ENCODE data around the gene PHF3. TPM values are rescaled to one million over a fixed set of nuclear protein-coding genes. Genes with fewer than 3 reads are reported as not detected.
A peak's percentile ranks its signal among the peaks of the same experiment; 100 is the strongest.

The PHF3 gene, protein sequence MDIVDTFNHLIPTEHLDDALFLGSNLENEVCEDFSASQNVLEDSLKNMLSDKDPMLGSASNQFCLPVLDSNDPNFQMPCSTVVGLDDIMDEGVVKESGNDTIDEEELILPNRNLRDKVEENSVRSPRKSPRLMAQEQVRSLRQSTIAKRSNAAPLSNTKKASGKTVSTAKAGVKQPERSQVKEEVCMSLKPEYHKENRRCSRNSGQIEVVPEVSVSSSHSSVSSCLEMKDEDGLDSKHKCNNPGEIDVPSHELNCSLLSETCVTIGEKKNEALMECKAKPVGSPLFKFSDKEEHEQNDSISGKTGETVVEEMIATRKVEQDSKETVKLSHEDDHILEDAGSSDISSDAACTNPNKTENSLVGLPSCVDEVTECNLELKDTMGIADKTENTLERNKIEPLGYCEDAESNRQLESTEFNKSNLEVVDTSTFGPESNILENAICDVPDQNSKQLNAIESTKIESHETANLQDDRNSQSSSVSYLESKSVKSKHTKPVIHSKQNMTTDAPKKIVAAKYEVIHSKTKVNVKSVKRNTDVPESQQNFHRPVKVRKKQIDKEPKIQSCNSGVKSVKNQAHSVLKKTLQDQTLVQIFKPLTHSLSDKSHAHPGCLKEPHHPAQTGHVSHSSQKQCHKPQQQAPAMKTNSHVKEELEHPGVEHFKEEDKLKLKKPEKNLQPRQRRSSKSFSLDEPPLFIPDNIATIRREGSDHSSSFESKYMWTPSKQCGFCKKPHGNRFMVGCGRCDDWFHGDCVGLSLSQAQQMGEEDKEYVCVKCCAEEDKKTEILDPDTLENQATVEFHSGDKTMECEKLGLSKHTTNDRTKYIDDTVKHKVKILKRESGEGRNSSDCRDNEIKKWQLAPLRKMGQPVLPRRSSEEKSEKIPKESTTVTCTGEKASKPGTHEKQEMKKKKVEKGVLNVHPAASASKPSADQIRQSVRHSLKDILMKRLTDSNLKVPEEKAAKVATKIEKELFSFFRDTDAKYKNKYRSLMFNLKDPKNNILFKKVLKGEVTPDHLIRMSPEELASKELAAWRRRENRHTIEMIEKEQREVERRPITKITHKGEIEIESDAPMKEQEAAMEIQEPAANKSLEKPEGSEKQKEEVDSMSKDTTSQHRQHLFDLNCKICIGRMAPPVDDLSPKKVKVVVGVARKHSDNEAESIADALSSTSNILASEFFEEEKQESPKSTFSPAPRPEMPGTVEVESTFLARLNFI (N-terminal part only)
- 52.2 and 57.9 TPM in 2 replicates for total RNA-seq

DNA sequence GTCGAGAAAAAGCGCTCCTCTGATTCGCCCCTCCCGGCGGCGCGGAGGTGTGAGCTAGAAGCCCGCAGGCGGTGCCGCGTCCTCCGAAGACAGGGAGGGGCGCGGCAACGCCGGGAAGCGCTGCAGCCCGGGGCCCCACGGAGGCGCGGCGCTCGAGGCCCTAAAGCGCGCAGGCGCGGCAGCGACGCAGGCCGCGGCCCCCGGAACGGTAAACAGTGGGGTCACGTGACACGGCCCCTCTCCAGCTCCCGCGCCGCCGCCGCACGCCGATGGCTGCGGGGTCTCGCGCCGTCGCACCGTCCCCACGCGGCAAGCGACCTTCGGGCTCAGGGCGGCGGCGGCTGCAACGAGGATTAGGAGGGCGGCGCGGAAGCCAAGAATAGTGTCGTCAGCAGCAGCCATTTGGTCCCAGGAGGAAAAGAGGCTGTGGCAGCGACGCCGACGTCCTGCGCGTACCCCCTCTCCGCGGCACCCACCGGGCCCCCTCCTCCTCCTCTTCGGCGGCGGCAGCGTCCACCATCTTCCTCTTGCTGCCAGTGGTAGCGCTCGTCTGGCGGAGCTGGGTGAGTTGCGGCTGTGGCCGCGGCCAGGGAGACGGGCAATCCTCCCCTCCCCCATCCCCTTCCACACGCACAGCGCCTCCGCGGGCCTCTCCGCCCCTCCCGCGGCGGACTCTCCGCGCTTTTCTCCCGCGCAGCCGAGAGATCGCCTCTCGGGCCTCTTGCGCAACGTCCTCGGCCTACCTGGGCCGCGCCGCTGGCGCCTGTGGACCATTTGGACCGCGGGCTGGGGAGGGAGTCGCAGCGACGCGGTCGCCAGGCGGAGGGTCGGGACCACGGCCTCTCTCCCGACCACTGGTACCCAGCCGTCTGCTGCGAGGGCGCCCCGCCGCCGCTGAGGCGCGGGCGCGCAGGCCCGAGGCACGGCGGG is at the start of gene PHF3:
TSS of gene PHF3 (plus strand) at position 215 of the 930 bp plus-strand sequence. CDS start 10,750 bp downstream, outside the sequence.
- TF ChIP-seq, protein P1, sequence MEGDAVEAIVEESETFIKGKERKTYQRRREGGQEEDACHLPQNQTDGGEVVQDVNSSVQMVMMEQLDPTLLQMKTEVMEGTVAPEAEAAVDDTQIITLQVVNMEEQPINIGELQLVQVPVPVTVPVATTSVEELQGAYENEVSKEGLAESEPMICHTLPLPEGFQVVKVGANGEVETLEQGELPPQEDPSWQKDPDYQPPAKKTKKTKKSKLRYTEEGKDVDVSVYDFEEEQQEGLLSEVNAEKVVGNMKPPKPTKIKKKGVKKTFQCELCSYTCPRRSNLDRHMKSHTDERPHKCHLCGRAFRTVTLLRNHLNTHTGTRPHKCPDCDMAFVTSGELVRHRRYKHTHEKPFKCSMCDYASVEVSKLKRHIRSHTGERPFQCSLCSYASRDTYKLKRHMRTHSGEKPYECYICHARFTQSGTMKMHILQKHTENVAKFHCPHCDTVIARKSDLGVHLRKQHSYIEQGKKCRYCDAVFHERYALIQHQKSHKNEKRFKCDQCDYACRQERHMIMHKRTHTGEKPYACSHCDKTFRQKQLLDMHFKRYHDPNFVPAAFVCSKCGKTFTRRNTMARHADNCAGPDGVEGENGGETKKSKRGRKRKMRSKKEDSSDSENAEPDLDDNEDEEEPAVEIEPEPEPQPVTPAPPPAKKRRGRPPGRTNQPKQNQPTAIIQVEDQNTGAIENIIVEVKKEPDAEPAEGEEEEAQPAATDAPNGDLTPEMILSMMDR (IDR thresholded peaks at IDR 0.05; ENCODE audit: insufficient read depth, low read depth, low read length) = peak; percentile 11
- DNase-seq (ENCODE audit: low read depth) = peak; percentile 89
- H3K4me3 ChIP-seq (ENCODE audit: low read depth, low read length) = peak within 1 kb of the TSS; percentile 91

DNA sequence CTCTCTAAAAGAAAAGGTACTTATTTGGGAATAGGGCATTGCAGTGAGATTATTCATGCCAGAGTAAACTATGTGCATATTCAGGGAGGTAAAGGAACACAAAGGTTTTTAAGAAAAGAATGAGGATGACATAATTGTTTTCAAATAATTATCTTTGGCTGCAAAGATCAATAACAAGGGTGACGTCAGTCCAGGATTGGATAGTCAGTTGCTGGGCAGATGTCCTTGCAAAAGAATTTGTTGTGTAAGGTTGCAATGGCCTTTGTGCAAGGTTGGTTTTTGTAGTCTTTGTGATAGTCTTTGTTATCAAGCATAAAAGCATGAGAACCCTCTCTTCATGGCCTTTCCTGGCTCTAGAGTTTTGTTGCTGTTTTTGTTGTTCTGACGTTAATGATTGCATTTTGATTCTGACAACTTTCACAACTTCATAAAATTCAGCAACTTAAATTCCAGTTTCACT is 45.6 kb upstream of the PHF3 start:
- DNase-seq (ENCODE audit: low read depth) = no peak
- H3K4me3 ChIP-seq (ENCODE audit: low read depth, low read length) = no peak overlapping the region
- TF ChIP-seq, protein P1 (IDR thresholded peaks at IDR 0.05; ENCODE audit: insufficient read depth, low read depth, low read length) = no peak

DNA sequence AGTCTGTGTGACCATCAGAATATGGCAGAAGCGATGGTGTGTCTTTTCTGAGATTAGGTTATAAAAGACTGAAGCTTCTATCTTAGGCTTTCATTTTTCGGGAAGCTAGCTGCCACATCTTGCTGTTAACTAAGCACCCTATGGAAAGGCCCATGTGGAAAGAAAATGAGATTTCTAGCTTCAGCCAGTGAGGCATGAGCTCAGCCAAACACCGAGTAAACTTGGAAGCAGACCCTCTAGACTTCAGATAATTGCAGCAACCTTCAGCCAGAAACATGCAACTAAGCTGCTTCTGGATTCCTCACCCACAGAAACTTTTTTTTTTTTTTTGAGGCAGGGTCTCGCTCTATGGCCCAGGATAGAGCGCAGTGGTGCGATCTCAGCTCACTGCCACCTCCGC is 42.7 kb upstream of the PHF3 start:
- no peak for DNase-seq (ENCODE audit: low read depth)
- H3K4me3 ChIP-seq (ENCODE audit: low read depth, low read length) = no peak overlapping the region
- TF ChIP-seq, protein P1 (IDR thresholded peaks at IDR 0.05; ENCODE audit: insufficient read depth, low read depth, low read length) = no peak

DNA sequence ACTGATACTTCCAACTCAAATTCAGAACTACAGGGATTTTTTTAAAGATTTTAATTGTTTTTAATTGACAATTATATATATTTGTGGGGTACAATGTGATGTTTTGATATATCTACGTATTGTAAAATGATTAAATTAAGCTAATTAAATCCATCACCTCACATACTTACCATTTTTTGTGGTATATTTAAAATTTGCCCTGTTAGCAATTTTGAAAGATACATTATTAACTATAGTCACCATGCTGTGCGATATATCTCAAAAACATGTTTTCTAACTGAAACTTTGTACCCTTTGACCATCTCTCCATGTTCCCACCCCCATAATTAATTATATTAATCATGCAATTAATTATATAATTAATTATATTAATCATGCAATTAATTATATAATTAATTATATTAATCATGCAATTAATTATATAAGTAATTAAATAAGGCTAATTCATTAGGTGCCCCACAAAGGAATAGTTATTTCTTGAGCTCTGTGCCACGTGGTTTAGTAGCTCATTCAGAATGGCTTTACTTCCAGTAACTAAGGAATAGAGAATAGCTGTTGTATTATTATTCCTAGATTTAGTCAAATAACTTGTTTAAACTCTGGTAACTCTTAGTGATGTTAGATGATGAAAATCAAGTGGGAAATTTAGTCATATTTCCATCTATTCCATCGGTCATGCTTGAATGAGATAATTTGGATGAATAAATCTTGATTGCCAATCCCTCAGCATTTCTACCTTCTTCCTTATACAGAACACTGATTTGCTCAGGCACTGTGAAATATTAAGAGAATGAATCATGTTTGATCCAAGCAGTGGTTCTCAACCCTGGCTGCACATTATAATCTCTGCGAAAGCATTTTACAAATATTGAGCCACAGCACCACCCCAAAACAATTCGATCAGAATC is 38.2 kb upstream of the PHF3 start:
- TF ChIP-seq, protein P1 (IDR thresholded peaks at IDR 0.05; ENCODE audit: insufficient read depth, low read depth, low read length) = no peak
- H3K4me3 ChIP-seq (ENCODE audit: low read depth, low read length) = peak overlapping the region; percentile 60
- no peak for DNase-seq (ENCODE audit: low read depth)

DNA sequence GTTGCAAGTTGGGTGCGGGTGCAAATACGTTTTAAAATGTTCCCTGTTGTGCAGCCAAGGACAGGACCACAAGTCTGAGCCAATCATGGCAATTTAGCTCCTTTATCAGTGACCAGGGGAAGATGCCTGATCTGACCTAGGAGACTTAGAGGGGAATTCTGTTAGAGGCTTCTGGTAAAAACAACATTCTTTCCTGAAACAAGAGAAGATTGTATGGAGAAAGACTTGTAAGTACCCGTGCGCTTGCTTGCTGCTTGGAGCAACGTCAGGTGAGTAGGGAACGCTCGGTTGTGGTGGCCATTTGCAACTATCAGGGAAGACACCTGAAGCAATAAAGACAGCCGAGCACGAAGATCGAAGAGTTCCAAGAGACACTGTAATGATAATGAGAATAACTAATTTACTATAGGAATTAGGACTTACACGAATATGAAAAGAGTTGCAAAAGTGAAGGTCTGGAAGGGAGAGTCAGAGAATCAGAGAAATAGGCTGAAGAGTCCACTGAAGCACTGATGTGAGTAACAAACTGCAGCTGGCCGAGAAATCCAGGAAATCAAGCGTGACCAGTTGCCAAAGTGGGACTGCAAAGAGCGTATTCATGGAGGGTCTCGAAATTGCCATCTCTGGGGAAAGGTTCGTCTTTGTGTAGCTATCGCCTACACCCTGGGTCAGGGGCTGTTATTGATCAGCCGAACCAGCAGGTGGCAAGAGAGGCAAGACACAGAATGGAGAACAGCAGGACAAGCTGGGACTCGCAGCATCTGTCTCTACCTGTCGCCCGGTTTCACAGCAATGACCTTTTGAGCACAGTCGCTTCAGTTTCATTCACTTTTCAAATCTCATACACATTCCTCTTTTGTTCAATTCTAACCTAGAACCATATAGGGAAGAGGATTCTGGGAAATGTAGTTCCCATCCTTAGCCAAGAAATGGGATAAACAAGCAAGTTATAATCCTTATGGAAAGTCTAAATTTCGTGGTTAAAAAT is 37.3 kb upstream of the PHF3 start:
- TF ChIP-seq, protein P1 (IDR thresholded peaks at IDR 0.05; ENCODE audit: insufficient read depth, low read depth, low read length) = peak; percentile 92
- H3K4me3 ChIP-seq (ENCODE audit: low read depth, low read length) = peak overlapping the region; percentile 60
- DNase-seq (ENCODE audit: low read depth) = peak; percentile 57
